Measurements from ENCODE around the gene FBXO39. TPM values are rescaled to one million over a fixed set of nuclear protein-coding genes. Genes with fewer than 3 reads are reported as not detected.

Gene FBXO39
- total RNA-seq, 1 experiment from 2014 or later, result not detected

DNA sequence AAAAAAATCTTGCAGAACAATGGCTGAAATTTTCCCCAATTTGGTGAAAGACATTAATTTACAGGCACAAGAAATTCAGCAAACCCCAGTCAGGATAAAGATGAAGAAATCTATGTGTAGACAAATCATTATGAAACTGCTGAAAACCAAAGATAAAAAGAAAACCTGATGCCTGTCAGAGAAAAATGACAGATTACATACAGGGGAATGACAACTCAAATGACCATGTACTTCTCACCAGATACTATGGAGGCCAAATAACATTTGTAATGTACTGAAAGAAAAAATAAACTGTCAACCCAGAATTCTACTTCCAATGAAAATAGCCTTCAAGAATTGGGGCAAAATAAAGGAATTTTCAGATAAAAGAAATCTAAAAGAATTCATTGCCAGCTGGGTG is 27.4 kb upstream of the FBXO39 start:
- DNase-seq (no peak), ATAC-seq (no peak)
- no TSS peak for BruUV-seq (replicated peaks)
- Histone ChIP-seq H4K20me1 (ENCODE audit: low read length) (no peaks in the 10 kb centered on the region), H3K9ac (ENCODE audit: low read length) (no peak overlapping the region), H3K27ac (ENCODE audit: low read length) (no peak overlapping the region), H3K9me2 (replicated peaks; ENCODE audit: low read length) (no peaks in the 10 kb centered on the region), H2AFZ (ENCODE audit: low read length) (no peak overlapping the region), H3K4me1 (ENCODE audit: insufficient read depth, low read length) (peaks cover 20% of the 10 kb centered on the region), H3K4me3 (ENCODE audit: low read length) (no peak overlapping the region), H3K4me2 (ENCODE audit: low read length) (no peak overlapping the region), H3K36me3 (ENCODE audit: low read depth, low read length) (no peaks in the 10 kb centered on the region), H3F3A (ENCODE audit: low read length, unreplicated experiment) (no peaks in the 10 kb centered on the region), H3K79me2 (ENCODE audit: low read length) (no peaks in the 10 kb centered on the region), H3K27me3 (ENCODE audit: low read length) (no peaks in the 10 kb centered on the region), H3K9me3 (ENCODE audit: low read length) (no peaks in the 10 kb centered on the region)
- ChIA-PET CTCF (no interaction called here), POLR2A (ENCODE audit: unreplicated experiment) (no interaction called here)
- intact Hi-C loops (cut with micrococcal nuclease), result no loop called here
- no peak for TF ChIP-seq EZH2phosphoT487 (IDR thresholded peaks at IDR 0.05; ENCODE audit: borderline replicate concordance, low read length)
- TF ChIP-seq, protein P1, sequence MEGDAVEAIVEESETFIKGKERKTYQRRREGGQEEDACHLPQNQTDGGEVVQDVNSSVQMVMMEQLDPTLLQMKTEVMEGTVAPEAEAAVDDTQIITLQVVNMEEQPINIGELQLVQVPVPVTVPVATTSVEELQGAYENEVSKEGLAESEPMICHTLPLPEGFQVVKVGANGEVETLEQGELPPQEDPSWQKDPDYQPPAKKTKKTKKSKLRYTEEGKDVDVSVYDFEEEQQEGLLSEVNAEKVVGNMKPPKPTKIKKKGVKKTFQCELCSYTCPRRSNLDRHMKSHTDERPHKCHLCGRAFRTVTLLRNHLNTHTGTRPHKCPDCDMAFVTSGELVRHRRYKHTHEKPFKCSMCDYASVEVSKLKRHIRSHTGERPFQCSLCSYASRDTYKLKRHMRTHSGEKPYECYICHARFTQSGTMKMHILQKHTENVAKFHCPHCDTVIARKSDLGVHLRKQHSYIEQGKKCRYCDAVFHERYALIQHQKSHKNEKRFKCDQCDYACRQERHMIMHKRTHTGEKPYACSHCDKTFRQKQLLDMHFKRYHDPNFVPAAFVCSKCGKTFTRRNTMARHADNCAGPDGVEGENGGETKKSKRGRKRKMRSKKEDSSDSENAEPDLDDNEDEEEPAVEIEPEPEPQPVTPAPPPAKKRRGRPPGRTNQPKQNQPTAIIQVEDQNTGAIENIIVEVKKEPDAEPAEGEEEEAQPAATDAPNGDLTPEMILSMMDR (conservative IDR thresholded peaks at IDR 0.05; ENCODE audit: low read depth, low read length), result no peak
- TF ChIP-seq EZH2 (IDR thresholded peaks at IDR 0.05; ENCODE audit: low read length, unreplicated experiment), result no peak

DNA sequence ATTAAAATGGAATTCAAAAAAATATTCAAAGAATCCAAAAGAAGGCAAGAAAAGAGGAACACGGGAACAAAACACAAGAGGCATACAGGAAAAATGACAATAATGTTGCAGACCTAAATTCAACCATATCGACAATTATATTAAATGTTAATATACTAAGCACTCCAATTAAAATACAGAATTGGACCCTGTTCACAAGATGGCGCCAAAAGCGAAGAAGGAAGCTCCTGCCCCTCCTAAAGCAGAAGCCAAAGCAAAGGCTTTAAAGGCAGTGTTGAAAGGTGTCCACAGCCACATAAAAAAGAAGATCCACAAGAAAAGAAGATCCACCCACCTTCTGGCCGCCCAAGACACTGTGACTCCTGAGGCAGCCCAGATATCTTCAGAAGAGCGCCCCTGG is 26.5 kb upstream of the FBXO39 start:
- Histone ChIP-seq H3K9me3 (ENCODE audit: low read length) (no peaks in the 10 kb centered on the region), H3K27me3 (ENCODE audit: low read length) (no peaks in the 10 kb centered on the region), H3K79me2 (ENCODE audit: low read length) (no peaks in the 10 kb centered on the region), H3K4me3 (ENCODE audit: low read length) (no peak overlapping the region), H3K9ac (ENCODE audit: low read length) (no peak overlapping the region), H2AFZ (ENCODE audit: low read length) (no peak overlapping the region), H3K36me3 (ENCODE audit: low read depth, low read length) (no peaks in the 10 kb centered on the region), H3F3A (ENCODE audit: low read length, unreplicated experiment) (no peaks in the 10 kb centered on the region), H3K4me1 (ENCODE audit: insufficient read depth, low read length) (peaks cover 21% of the 10 kb centered on the region), H4K20me1 (ENCODE audit: low read length) (no peaks in the 10 kb centered on the region), H3K9me2 (replicated peaks; ENCODE audit: low read length) (no peaks in the 10 kb centered on the region), H3K27ac (ENCODE audit: low read length) (no peak overlapping the region), H3K4me2 (ENCODE audit: low read length) (no peak overlapping the region)
- DNase-seq (no peak), ATAC-seq (no peak)
- no peak for TF ChIP-seq EZH2 (IDR thresholded peaks at IDR 0.05; ENCODE audit: low read length, unreplicated experiment)
- TF ChIP-seq, protein P1 (conservative IDR thresholded peaks at IDR 0.05; ENCODE audit: low read depth, low read length), result 0 out of 2 replicates have a peak, but pooled peaks have one; percentile 29
- TF ChIP-seq EZH2phosphoT487 (IDR thresholded peaks at IDR 0.05; ENCODE audit: borderline replicate concordance, low read length), result no peak
- ChIA-PET CTCF (no interaction called here), POLR2A (ENCODE audit: unreplicated experiment) (no interaction called here)
- BruUV-seq (replicated peaks), result no TSS peak
- intact Hi-C loops (cut with micrococcal nuclease), result no loop called here

DNA sequence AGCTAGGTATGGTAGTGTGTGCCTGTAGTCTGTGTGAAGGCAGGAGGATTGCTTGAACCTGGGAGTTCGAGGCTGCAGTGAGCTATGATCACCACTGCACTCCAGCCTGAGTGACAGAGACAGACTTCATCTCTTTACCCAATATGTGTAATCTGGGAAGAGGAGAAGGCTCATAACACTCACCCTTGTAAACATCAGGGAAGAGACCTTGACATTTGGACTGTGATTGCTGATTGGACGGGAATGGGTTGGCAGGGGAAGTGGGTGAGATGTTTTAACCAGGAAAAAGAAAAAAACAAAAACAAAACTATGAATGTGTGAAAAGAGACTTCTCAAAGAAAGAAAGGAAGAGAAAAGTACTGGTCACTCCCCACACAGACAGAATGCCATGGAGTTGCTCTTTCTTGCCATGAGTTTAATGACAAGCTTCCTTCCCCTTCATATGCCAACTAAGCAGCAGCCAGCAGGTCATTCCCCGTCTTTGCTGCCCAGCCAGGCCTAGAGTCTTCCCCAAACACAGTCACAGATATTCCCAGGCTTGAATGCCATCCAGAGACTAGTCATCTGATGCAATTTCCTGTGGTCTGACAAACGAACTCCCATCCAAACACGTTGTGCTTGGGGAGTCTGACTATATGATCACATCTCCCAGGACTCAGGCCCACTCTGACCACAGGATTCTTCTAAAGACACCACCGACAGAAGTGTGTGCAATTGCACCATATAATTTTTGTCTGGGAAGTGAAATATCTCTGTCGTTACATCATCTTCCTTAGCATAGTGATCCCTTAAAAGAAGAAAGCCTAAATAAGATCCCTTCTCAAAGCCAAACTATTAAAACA is 23.7 kb upstream of the FBXO39 start:
- H3K9ac ChIP-seq (ENCODE audit: low read length), result peak overlapping the region; percentile 32; the same call in 1 of the 2 replicates
- DNase-seq, result peak; percentile 75
- H3K27me3 ChIP-seq (ENCODE audit: low read length), result no peaks in the 10 kb centered on the region
- peaks cover 21% of the 10 kb centered on the region for H3K4me1 ChIP-seq (ENCODE audit: insufficient read depth, low read length)
- ChIA-PET POLR2A (ENCODE audit: unreplicated experiment) (no interaction called here), CTCF (no interaction called here)
- H3K27ac ChIP-seq (ENCODE audit: low read length), result peak overlapping the region; percentile 80
- no peaks in the 10 kb centered on the region for H3K9me2 ChIP-seq (replicated peaks; ENCODE audit: low read length)
- TF ChIP-seq, protein P1 (conservative IDR thresholded peaks at IDR 0.05; ENCODE audit: low read depth, low read length), result no peak
- no peak for TF ChIP-seq EZH2 (IDR thresholded peaks at IDR 0.05; ENCODE audit: low read length, unreplicated experiment)
- TF ChIP-seq EZH2phosphoT487 (IDR thresholded peaks at IDR 0.05; ENCODE audit: borderline replicate concordance, low read length), result no peak
- no peaks in the 10 kb centered on the region for H3F3A ChIP-seq (ENCODE audit: low read length, unreplicated experiment)
- peak overlapping the region; percentile 52 for H2AFZ ChIP-seq (ENCODE audit: low read length)
- peak overlapping the region; percentile 52 for H3K4me2 ChIP-seq (ENCODE audit: low read length)
- no peaks in the 10 kb centered on the region for H3K9me3 ChIP-seq (ENCODE audit: low read length)
- H4K20me1 ChIP-seq (ENCODE audit: low read length), result no peaks in the 10 kb centered on the region
- H3K36me3 ChIP-seq (ENCODE audit: low read depth, low read length), result no peaks in the 10 kb centered on the region
- intact Hi-C loops (cut with micrococcal nuclease), result no loop called here
- BruUV-seq (replicated peaks), result no TSS peak
- ATAC-seq, result peak; percentile 73
- no peaks in the 10 kb centered on the region for H3K79me2 ChIP-seq (ENCODE audit: low read length)
- no peak overlapping the region for H3K4me3 ChIP-seq (ENCODE audit: low read length)

All from PC-3 (cell line).